OCI-LY1 (cell line): ENCODE measurements around the gene PLA2G2D.

Experiments
- H2AFZ ChIP-seq: fragments of 200-600 bp; sonication (generic), shearing (Covaris generic); 2 replicates; pipeline ENCODE4 v1.6.0; 2014; ENCODE audit warnings: antibody characterized with exemption, mild to moderate bottlenecking, low read length
- H3F3A ChIP-seq: fragments of 200-600 bp; sonication (generic), shearing (Covaris generic); 2 replicates; pipeline ENCODE4 v1.6.0; 2014; ENCODE audit warnings: mild to moderate bottlenecking, antibody characterized with exemption, low read length, moderate library complexity; ENCODE audit not compliant: insufficient read depth
- H3K27ac ChIP-seq: fragments of 200-600 bp; sonication (generic); 2 replicates; pipeline ENCODE4 v1.5.1; 2014; ENCODE audit warnings: low read length, mixed run types, mild to moderate bottlenecking, low read depth; ENCODE audit not compliant: poor library complexity, severe bottlenecking
- H3K27me3 ChIP-seq: fragments of 200-600 bp; sonication (generic); 2 replicates; pipeline ENCODE4 v1.6.0; 2014; ENCODE audit warnings: antibody characterized with exemption, mild to moderate bottlenecking, low read length, moderate library complexity; ENCODE audit not compliant: insufficient read depth
- H3K36me3 ChIP-seq: fragments of 200-600 bp; sonication (generic); 2 replicates; pipeline ENCODE4 v1.6.1; 2014; ENCODE audit warnings: mild to moderate bottlenecking, antibody characterized with exemption, low read length, moderate library complexity, mixed read lengths; ENCODE audit not compliant: insufficient read depth
- H3K4me1 ChIP-seq: fragments of 200-600 bp; sonication (generic); 2 replicates; pipeline ENCODE4 v1.5.1; 2014; ENCODE audit warnings: mild to moderate bottlenecking, low read length, moderate library complexity; ENCODE audit not compliant: insufficient read depth, severe bottlenecking
- H3K4me2 ChIP-seq: fragments of 200-600 bp; sonication (generic), shearing (Covaris generic); 2 replicates; pipeline ENCODE4 v1.6.1; 2014; ENCODE audit warnings: low read length
- H3K4me3 ChIP-seq: fragments of 200-600 bp; sonication (generic); 2 replicates; pipeline ENCODE4 v1.5.1; 2014; ENCODE audit warnings: low read length, low read depth, mild to moderate bottlenecking, mixed read lengths; ENCODE audit not compliant: poor library complexity, severe bottlenecking
- H3K79me2 ChIP-seq: fragments of 200-600 bp; shearing (Covaris generic); 2 replicates; pipeline ENCODE4 v1.6.1; 2016; ENCODE audit warnings: mixed run types, low read length, mixed read lengths; ENCODE audit not compliant: insufficient read depth
- H3K9ac ChIP-seq: fragments of 200-600 bp; sonication (generic), shearing (Covaris generic); 2 replicates; pipeline ENCODE4 v1.6.1; 2014; ENCODE audit warnings: mild to moderate bottlenecking, low read length, mixed read lengths
- H3K9me2 ChIP-seq: fragments of 200-600 bp; sonication (generic), shearing (Covaris generic); 2 replicates; pipeline ENCODE4 v1.6.1; 2014; ENCODE audit warnings: low read depth, mild to moderate bottlenecking, low read length, mixed read lengths
- H3K9me3 ChIP-seq: fragments of 200-600 bp; shearing (Covaris generic); 2 replicates; pipeline ENCODE4 v1.6.1; 2014; ENCODE audit warnings: low read length, mixed read lengths
- H4K20me1 ChIP-seq: fragments of 200-600 bp; sonication (generic), shearing (Covaris generic); 2 replicates; pipeline ENCODE4 v1.6.0; 2016; ENCODE audit warnings: mild to moderate bottlenecking, low read length; ENCODE audit not compliant: insufficient read depth
- CTCF ChIP-seq: fragments of 200-600 bp; sonication (generic), shearing (Covaris generic); IDR thresholded peaks from 2 replicates; pipeline ENCODE4 v1.5.1; 2017; ENCODE audit warnings: mild to moderate bottlenecking, antibody characterized with exemption, low read length, moderate library complexity, mixed read lengths
- EZH2 ChIP-seq: fragments of 200-600 bp; sonication (generic), shearing (Covaris generic); IDR thresholded peaks from 2 replicates; pipeline ENCODE4 v1.8.0; 2017; ENCODE audit warnings: borderline replicate concordance, mixed run types, mild to moderate bottlenecking, antibody characterized with exemption, low read length, moderate library complexity, mixed read lengths

Gene PLA2G2D

DNA sequence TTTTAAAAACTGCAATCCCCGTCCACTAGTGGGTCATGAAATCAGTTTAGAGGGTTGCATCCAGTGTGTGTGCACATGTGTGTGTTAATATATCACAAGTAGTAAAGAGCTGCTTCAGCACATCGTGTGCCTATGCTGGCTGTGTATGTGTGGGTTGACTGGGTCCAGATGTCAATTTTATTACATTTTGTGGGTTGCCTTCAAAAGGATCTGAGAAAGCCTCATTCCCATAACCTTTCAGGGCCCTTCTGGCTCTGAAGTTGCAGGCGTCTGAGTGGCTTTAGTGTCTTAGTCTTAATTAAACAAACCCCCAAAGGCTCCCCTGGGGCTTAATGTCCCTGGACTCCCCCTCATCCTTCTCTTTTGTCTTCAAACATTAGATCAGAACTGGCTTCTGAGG is 19.8 kb downstream of the PLA2G2D start:
- H3K27ac ChIP-seq = no peak overlapping the region
- no peaks in the 10 kb centered on the region for H3K4me1 ChIP-seq
- H3K9me3 ChIP-seq = no peaks in the 10 kb centered on the region
- no peak overlapping the region for H2AFZ ChIP-seq
- no peaks in the 10 kb centered on the region for H3F3A ChIP-seq
- no peak overlapping the region for H3K9ac ChIP-seq
- H3K9me2 ChIP-seq = no peaks in the 10 kb centered on the region
- H3K4me3 ChIP-seq = no peak overlapping the region
- no peaks in the 10 kb centered on the region for H3K36me3 ChIP-seq
- no peaks in the 10 kb centered on the region for H3K79me2 ChIP-seq
- TF ChIP-seq EZH2 (no peak), CTCF (no peak)
- no peaks in the 10 kb centered on the region for H3K27me3 ChIP-seq
- no peaks in the 10 kb centered on the region for H4K20me1 ChIP-seq
- H3K4me2 ChIP-seq = no peak overlapping the region

GRCh38 chr1:20096840-20097447 is 22.4 kb downstream of the PLA2G2D start:
- no peak overlapping the region for H3K4me2 ChIP-seq
- H4K20me1 ChIP-seq = no peaks in the 10 kb centered on the region
- H2AFZ ChIP-seq = no peak overlapping the region
- no peaks in the 10 kb centered on the region for H3K79me2 ChIP-seq
- no peaks in the 10 kb centered on the region for H3K27me3 ChIP-seq
- H3K4me3 ChIP-seq = no peak overlapping the region
- TF ChIP-seq EZH2 (no peak), CTCF (no peak)
- H3K27ac ChIP-seq = no peak overlapping the region
- no peaks in the 10 kb centered on the region for H3K4me1 ChIP-seq
- no peaks in the 10 kb centered on the region for H3F3A ChIP-seq
- H3K9ac ChIP-seq = no peak overlapping the region
- no peaks in the 10 kb centered on the region for H3K9me3 ChIP-seq
- H3K9me2 ChIP-seq = no peaks in the 10 kb centered on the region
- no peaks in the 10 kb centered on the region for H3K36me3 ChIP-seq

DNA sequence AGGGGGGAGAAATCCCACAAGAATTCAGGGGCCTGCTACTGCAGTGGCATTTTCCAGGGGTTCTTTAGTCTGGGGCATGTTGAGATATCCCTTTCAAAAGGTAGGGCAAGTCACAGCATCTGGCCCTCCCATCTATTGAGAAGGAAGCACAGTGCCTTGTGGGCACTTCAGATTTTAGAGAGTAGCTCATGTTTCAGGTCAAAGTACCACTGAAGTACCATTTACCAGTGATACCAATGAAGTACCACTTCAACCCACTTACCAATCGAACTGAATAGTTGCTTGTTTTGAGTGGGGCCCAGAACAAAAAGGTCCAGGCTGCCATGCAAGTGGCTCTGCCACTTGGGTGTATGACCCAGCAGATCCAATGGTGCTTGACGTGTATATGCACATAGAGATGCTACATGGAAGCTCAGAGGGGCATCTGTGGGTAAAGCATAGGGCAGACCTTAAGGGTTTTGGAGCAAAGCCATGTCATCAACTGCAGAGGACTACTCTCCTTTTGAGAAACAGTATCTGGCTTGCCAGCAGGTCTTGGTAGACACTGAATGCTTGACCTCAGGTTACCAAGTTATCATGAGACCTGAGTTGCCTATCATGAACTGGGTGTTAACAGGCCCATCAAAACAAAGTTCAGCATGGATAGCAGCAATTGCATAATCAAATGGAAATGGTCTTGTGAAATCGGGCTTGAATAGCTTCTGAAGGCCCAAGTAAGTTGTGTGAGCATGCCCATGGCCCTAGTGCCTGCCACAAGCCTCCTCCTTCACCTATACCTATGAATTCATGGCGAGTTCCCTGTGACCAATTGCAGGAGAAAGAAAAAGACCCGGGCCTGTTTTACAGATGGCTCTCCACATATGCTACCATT is 23.5 kb downstream of the PLA2G2D start:
- Histone ChIP-seq H3K27ac (no peak overlapping the region), H3K4me1 (no peaks in the 10 kb centered on the region), H3K79me2 (no peaks in the 10 kb centered on the region), H3K9me2 (no peaks in the 10 kb centered on the region), H2AFZ (no peak overlapping the region), H3K36me3 (no peaks in the 10 kb centered on the region), H3K4me3 (no peak overlapping the region), H3K9me3 (no peaks in the 10 kb centered on the region), H3F3A (no peaks in the 10 kb centered on the region), H4K20me1 (no peaks in the 10 kb centered on the region), H3K4me2 (no peak overlapping the region), H3K27me3 (no peaks in the 10 kb centered on the region), H3K9ac (no peak overlapping the region)
- TF ChIP-seq EZH2 (no peak), CTCF (no peak)
